NCI-H526 treated with DMSO at 0.1 percent for 48 hours (cell line): Measurements from ENCODE around the gene BCL6B.

ENCODE experiments used
- DNase-seq: peaks from one replicate; lab custom pipeline; 2025; lab: John Stamatoyannopoulos, UW

Gene BCL6B

GRCh38 chr17:7060165-7060891 is 37.5 kb downstream of the BCL6B start:
- no peak for DNase-seq

GRCh38 chr17:7063518-7064094 is 40.8 kb downstream of the BCL6B start:
- DNase-seq, result no peak

DNA sequence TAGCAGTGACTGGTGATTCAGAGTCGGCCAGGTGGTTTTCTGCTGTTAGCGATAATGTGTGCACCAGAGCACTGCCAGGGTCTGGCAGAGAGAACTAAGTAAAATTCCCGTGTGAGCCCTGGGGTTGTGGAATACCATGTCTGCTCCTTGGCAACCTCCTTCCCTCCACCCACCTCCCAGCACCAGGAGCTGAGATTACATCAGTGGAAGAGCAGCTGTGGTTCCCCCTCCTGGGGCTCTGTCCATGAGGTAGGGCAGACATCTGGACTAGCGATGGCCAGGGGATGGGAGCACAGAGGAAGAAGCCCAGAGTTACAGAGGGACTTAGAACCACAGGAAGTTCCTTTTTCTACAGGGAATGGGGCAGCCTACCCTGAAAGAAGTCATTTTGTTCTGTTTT is 41.4 kb downstream of the BCL6B start:
- DNase-seq, result no peak

DNA sequence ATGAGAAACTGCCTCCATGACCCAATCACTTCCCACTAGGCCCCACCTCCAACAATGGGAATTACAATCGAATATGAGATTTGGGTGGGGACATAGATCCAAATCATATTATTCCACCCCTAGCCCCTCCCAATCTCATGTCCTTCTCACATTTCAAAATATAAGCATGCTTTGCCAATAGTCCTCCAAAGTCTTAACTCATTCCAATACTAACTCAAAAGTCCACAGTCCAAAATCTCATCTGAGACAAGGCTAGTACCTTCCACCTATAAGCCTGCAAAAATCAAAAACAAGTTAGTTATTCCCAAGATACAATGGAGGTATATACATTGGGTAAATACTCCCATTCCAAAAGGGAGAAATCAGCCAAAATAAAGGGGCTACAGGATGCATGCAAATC is 44.3 kb downstream of the BCL6B start:
- no peak for DNase-seq

DNA sequence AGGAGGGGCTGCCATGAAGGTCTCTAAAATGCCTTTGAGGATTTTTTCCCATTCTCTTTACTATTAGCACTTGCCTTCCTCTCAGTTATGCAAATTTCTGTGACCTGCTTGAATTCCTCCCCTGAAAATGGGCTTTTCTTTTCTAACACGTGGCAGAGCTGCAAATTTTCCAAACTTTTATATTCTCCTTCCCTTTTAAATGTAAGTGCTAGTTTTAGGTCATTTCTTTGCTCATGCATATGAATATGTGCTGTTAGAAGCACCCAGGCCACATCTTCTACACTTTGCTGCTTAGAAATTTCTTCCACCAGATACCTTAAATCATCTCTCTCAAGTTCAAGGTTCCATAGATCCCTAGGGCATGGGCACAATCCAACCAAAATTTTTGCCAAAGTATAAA is 45.4 kb downstream of the BCL6B start:
- no peak for DNase-seq

GRCh38 chr17:7070712-7071111 is 47.9 kb downstream of the BCL6B start:
- no peak for DNase-seq

DNA sequence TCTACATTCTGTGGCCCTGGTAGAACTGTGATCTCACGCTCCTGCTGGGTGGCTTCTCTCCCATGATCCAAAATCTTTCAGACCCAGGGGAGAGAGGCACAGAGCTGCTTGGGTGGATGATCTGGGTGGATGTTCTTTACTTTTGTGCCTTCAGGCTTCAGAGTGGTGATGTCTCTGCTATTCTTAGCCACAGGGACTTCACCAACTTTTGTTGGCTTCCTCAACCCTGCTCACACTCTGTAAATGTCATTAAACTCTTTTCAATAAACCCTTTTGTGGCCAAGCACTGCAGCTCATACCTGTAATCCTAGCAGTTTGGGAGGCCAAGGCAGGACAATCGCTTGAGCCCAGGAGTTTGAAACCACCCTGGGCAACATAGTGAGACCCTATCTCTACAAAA is 49.6 kb downstream of the BCL6B start:
- no peak for DNase-seq

- DNase-seq, result no peak
These were observed 52.1 kb downstream of the BCL6B start for GRCh38 chr17:7074931-7075330.

- DNase-seq, result no peak
These were observed 55.2 kb downstream of the BCL6B start for GRCh38 chr17:7077911-7078546.

- no peak for DNase-seq
These were observed 55.9 kb downstream of the BCL6B start for GRCh38 chr17:7078711-7079110.
